Endothelial cell of umbilical vein (primary cell): ENCODE results near the gene NACA2. TPM values are rescaled to one million over a fixed set of nuclear protein-coding genes. Genes with fewer than 3 reads are reported as not detected.

ENCODE experiments used
- BruUV-seq: library from RNA; stranded (reverse); fragments of 400-500 nt; replicated peaks from 2 replicates; lab custom pipeline; 2021; lab: Mats Ljungman, UMichigan
- CTCF ChIA-PET: fragments of 300-600, 350-600 bp; sonication (Branson Sonifier 250); formaldehyde crosslinking; loops from one replicate; lab custom pipeline; 2021; ENCODE audit warnings: antibody characterized with exemption, inconsistent platforms; lab: Charles Lee
- POLR2A ChIA-PET: fragments of 300-600, 350-600 bp; sonication (Branson Sonifier 250); formaldehyde crosslinking; loops from one replicate; lab custom pipeline; 2021; ENCODE audit warnings: antibody characterized with exemption, inconsistent platforms; lab: Charles Lee
- DNase-seq: peaks from one replicate; pipeline ENCODE4 v3.0.0-alpha.2; 2011; ENCODE audit warnings: low read depth, low spot score
- FAIRE-seq: peaks from 2 replicates; lab custom pipeline; 2011; peaks lifted over from hg19 to GRCh38; lab: Jason Lieb, UNC
- H2AFZ ChIP-seq: 2 replicates; pipeline ENCODE4 v1.6.0; 2012; ENCODE audit warnings: low read depth, low read length, control low read depth, inconsistent platforms
- H3K27ac ChIP-seq: 2 replicates; pipeline ENCODE4 v1.5.1; 2011; ENCODE audit warnings: low read depth, mild to moderate bottlenecking, control low read depth, low read length, moderate library complexity; ENCODE audit not compliant: insufficient read depth
- H3K27me3 ChIP-seq, 2 experiments: 2 replicates each; pipeline versions ENCODE4 v1.6.0 to v1.6.1; 2011; ENCODE audit warnings: low read length in 2 of 2, mixed read lengths in 1 of 2; ENCODE audit not compliant: control insufficient read depth in 2 of 2, insufficient read depth in 2 of 2
- H3K36me3 ChIP-seq, 2 experiments: 2 replicates in 1 of 2; 3 replicates in 1 of 2; pipeline ENCODE4 v1.5.1; 2011; ENCODE audit warnings: low read length in 2 of 2, mild to moderate bottlenecking in 1 of 2, moderate library complexity in 1 of 2; ENCODE audit not compliant: control insufficient read depth in 2 of 2, insufficient read depth in 2 of 2; ENCODE audit errors: extremely low read depth in 1 of 2
- H3K4me1 ChIP-seq: 3 replicates; pipeline ENCODE4 v1.5.1; 2011; ENCODE audit warnings: mild to moderate bottlenecking, low read length; ENCODE audit not compliant: control insufficient read depth, insufficient read depth; ENCODE audit errors: extremely low read depth
- H3K4me2 ChIP-seq: 2 replicates; pipeline ENCODE4 v1.6.1; 2011; ENCODE audit warnings: low read length, control low read depth, mixed read lengths; ENCODE audit not compliant: insufficient read depth
- H3K4me3 ChIP-seq, 3 experiments: fragments of 200-600 bp in 1 of 3; sonication (generic), shearing (Covaris generic) in 1 of 3; replicated peaks in 1 of 3; 2 replicates each; pipeline ENCODE4 v1.5.1; 2011 to 2016; ENCODE audit warnings: control low read depth in 3 of 3, low read length in 3 of 3, mild to moderate bottlenecking in 2 of 3, inconsistent platforms in 1 of 3, low read depth in 1 of 3, moderate library complexity in 1 of 3; ENCODE audit not compliant: insufficient read depth in 1 of 3
- H3K79me2 ChIP-seq: 2 replicates; pipeline ENCODE4 v1.6.0; 2012; ENCODE audit warnings: low read length, inconsistent platforms; ENCODE audit not compliant: control insufficient read depth, insufficient read depth
- H3K9ac ChIP-seq: replicated peaks from 2 replicates; pipeline ENCODE3; 2011; ENCODE audit warnings: low read length, control low read depth; ENCODE audit not compliant: insufficient read depth; ENCODE audit errors: extremely low read depth
- H3K9me1 ChIP-seq: replicated peaks from 3 replicates; pipeline ENCODE4 v1.6.0; 2011; ENCODE audit warnings: mild to moderate bottlenecking, low read length; ENCODE audit not compliant: control insufficient read depth, insufficient read depth; ENCODE audit errors: extremely low read depth
- H3K9me3 ChIP-seq: replicated peaks from 2 replicates; pipeline ENCODE4 v1.5.1; 2012; ENCODE audit warnings: low read length, inconsistent platforms; ENCODE audit not compliant: control insufficient read depth, insufficient read depth
- H4K20me1 ChIP-seq: replicated peaks from 2 replicates; pipeline ENCODE3; 2011; ENCODE audit warnings: mild to moderate bottlenecking, low read length; ENCODE audit not compliant: control insufficient read depth, insufficient read depth; ENCODE audit errors: extremely low read depth
- EZH2 ChIP-seq: IDR thresholded peaks from 2 replicates; pipeline ENCODE4 v1.6.1; 2012; ENCODE audit warnings: borderline replicate concordance, low read depth, mild to moderate bottlenecking, moderate library complexity, low read length, inconsistent platforms; ENCODE audit not compliant: severe bottlenecking
- JUN ChIP-seq: IDR thresholded peaks from 2 replicates; pipeline ENCODE4 v1.6.1; 2011; ENCODE audit warnings: borderline replicate concordance, low read depth; ENCODE audit not compliant: insufficient read length, insufficient read depth
- MYC ChIP-seq: IDR thresholded peaks from one replicate; pipeline ENCODE4 v1.6.1; 2011; ENCODE audit warnings: mild to moderate bottlenecking, low read depth, low read length
- dilution Hi-C: fragments of 300-500 bp; cut with MboI; formaldehyde crosslinking; loops from one replicate; pipeline ENCODE4 v1.15.0; 2019; ENCODE audit warnings: low sequenced_read_pairs; ENCODE audit not compliant: extremely low pct_ligation_motif_present
- intact Hi-C: fragments of 100-400 bp; cut with micrococcal nuclease; formaldehyde crosslinking; loops from one replicate; pipeline ENCODE4 v1.10.0; 2022
- polyA plus RNA-seq, 4 experiments: library from polyadenylated mRNA; depleted of rRNA in 3 of 4; stranded (reverse) in 3 of 4; unstranded in 1 of 4; fragments of >200 nt; gene quantifications; 2 replicates each; pipeline versions ENCODE4 v1.2.1 to v1.2.3, GENCODE V29; 2011 to 2012; ENCODE audit warnings: missing spikeins in 1 of 4
- total RNA-seq: library from RNA; stranded (reverse); gene quantifications from 2 replicates; pipeline ENCODE4 v1.2.3, GENCODE V29; 2021
- TF ChIP-seq, protein P1 (sequence below), 2 donors: IDR thresholded peaks; 1 replicate in 1 of 2; 2 replicates in 1 of 2; pipeline ENCODE4 v1.5.1; 2011; ENCODE audit warnings: low read length in 2 of 2, mild to moderate bottlenecking in 2 of 2, moderate library complexity in 2 of 2, control low read depth in 1 of 2, inconsistent platforms in 1 of 2, low read depth in 1 of 2; ENCODE audit not compliant: insufficient read depth in 1 of 2; ENCODE audit errors: extremely low read depth in 1 of 2

Gene NACA2
- total and polyA plus RNA-seq, 2 donors (not counting 3 experiments of a cell fraction or from before 2014, with no cell fraction given), result not detected

DNA sequence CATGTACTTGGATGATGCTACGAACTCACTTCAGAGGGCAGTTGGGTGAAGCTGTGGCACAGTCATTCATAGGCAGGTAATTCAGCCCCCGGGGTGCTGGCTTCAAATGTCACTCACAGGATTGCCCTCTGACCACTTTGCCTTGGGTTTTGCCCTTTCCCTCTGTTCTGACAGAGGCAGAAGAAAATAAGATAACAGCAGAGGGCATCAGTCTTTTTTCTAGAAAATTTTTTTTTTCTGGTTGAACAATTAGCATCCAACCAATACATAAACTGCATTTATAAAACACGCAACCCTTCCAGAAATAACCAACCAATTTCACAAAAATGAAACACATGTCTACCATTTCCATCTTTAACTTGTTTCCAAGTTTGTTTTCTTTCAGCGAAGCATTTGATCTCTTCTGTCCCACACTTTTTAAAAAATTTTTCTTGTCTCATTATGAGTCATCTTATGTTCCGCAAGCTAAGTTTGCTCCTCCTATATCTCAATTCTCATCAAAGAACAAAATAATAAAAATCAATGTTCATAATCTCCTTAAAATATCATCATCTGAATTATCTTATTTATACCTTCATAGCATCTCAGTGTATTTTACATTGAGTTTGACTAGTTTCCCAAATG, 15.6 kb downstream of the NACA2 start:
- ChIA-PET CTCF (interaction anchor here (1.2 to 2.7 kb wide), 8 partner anchors 8 to 169 kb away, joined by 3 to 47 read pairs (median 10); no protein-coding TSS in a partner anchor), POLR2A (no interaction called here)
- no peak overlapping the region for H3K4me2 ChIP-seq
- intact Hi-C loops (loop anchor here (2.0 kb wide), 1 partner anchor 163 kb away; no protein-coding TSS in a partner anchor), dilution Hi-C loops (no loop called here)
- peaks cover 9 to 27% of the 10 kb centered on the region in 2 experiments for H3K27me3 ChIP-seq
- no peaks in the 10 kb centered on the region for H4K20me1 ChIP-seq
- H3K36me3 ChIP-seq, result no peaks in the 10 kb centered on the region
- no peaks in the 10 kb centered on the region for H3K79me2 ChIP-seq
- no peak overlapping the region for H3K4me3 ChIP-seq
- H3K4me1 ChIP-seq, result no peaks in the 10 kb centered on the region
- TF ChIP-seq JUN (no peak), MYC (no peak), EZH2 (no peak)
- TF ChIP-seq, protein P1, sequence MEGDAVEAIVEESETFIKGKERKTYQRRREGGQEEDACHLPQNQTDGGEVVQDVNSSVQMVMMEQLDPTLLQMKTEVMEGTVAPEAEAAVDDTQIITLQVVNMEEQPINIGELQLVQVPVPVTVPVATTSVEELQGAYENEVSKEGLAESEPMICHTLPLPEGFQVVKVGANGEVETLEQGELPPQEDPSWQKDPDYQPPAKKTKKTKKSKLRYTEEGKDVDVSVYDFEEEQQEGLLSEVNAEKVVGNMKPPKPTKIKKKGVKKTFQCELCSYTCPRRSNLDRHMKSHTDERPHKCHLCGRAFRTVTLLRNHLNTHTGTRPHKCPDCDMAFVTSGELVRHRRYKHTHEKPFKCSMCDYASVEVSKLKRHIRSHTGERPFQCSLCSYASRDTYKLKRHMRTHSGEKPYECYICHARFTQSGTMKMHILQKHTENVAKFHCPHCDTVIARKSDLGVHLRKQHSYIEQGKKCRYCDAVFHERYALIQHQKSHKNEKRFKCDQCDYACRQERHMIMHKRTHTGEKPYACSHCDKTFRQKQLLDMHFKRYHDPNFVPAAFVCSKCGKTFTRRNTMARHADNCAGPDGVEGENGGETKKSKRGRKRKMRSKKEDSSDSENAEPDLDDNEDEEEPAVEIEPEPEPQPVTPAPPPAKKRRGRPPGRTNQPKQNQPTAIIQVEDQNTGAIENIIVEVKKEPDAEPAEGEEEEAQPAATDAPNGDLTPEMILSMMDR (IDR thresholded peaks at IDR 0.05; ENCODE audit: extremely low read depth in 1 of 2, insufficient read depth in 1 of 2, low read depth in 1 of 2, low read length in 2 of 2), result no peak
- DNase-seq (no peak), FAIRE-seq (no peak)
- no peak overlapping the region for H3K9ac ChIP-seq
- BruUV-seq, result no TSS peak
- H2AFZ ChIP-seq, result no peak overlapping the region
- no peak overlapping the region for H3K27ac ChIP-seq
- H3K9me1 ChIP-seq, result no peaks in the 10 kb centered on the region
- H3K9me3 ChIP-seq, result no peaks in the 10 kb centered on the region
